B cell (primary cell): Measurements from ENCODE around the gene DCN. TPM values are rescaled to one million over a fixed set of nuclear protein-coding genes. Genes with fewer than 3 reads are reported as not detected.

Experiments
- ATAC-seq: fragments of 200-7000 bp; cut with Tn5 transposase; one replicate; pipeline ENCODE4 v1.10.0; 2021; ENCODE audit warnings: low read depth, mild to moderate bottlenecking, moderate number of reproducible peaks, moderate library complexity
- CTCF ChIA-PET: fragments of 350-600 bp; sonication (Branson Sonifier 250); formaldehyde crosslinking; loops from one replicate; lab custom pipeline; 2021; ENCODE audit warnings: antibody characterized with exemption, inconsistent platforms; lab: Charles Lee
- POLR2A ChIA-PET: fragments of 350-600 bp; sonication (Branson Sonifier 250); formaldehyde crosslinking; loops from one replicate; lab custom pipeline; 2021; ENCODE audit warnings: antibody characterized with exemption; lab: Charles Lee
- DNase-seq: peaks from one replicate; pipeline ENCODE4 v3.0.0; 2013
- H2AFZ ChIP-seq: 2 replicates; pipeline ENCODE4 v1.6.1; 2012; ENCODE audit warnings: mild to moderate bottlenecking, low read depth, low read length; ENCODE audit not compliant: insufficient read depth, poor library complexity, severe bottlenecking
- H3K27ac ChIP-seq, 2 donors: 1 replicate in 1 of 2; 2 replicates in 1 of 2; pipeline ENCODE4 v1.5.1; 2012 to 2013; ENCODE audit warnings: low read length in 2 of 2, mild to moderate bottlenecking in 2 of 2, moderate library complexity in 1 of 2
- H3K27me3 ChIP-seq, 4 experiments: fragments of 200-600 bp in 1 of 4; sonication (generic) in 1 of 4; replicated peaks in 1 of 4; 1 replicate in 2 of 4; 2 replicates in 2 of 4; pipeline versions ENCODE4 v1.6.1 to v1.7.0; 2013 to 2016; ENCODE audit warnings: low read length in 3 of 4, mild to moderate bottlenecking in 2 of 4, mixed read lengths in 1 of 4, moderate library complexity in 1 of 4; ENCODE audit not compliant: insufficient read depth in 4 of 4, control insufficient read depth in 3 of 4; ENCODE audit errors: control extremely low read depth in 1 of 4
- H3K36me3 ChIP-seq, 2 experiments: replicated peaks in 1 of 2; 1 replicate in 1 of 2; 2 replicates in 1 of 2; pipeline versions ENCODE4 v1.6.1 to v1.7.1; 2013; ENCODE audit warnings: low read length in 1 of 2; ENCODE audit not compliant: insufficient read depth in 2 of 2, control insufficient read depth in 1 of 2; ENCODE audit errors: control extremely low read depth in 1 of 2, extremely low read depth in 1 of 2
- H3K4me1 ChIP-seq, 2 donors: fragments of 200-600 bp in 1 of 2; sonication (generic) in 1 of 2; 1 replicate in 1 of 2; 2 replicates in 1 of 2; pipeline versions ENCODE4 v1.5.1 to v1.6.1; 2013 to 2017; ENCODE audit warnings: low read length in 2 of 2; ENCODE audit not compliant: control insufficient read depth in 2 of 2, insufficient read depth in 2 of 2
- H3K4me2 ChIP-seq: replicated peaks from 2 replicates; pipeline ENCODE3; 2012; ENCODE audit warnings: mild to moderate bottlenecking, low read depth, low read length; ENCODE audit not compliant: poor library complexity, severe bottlenecking
- H3K4me3 ChIP-seq, 5 experiments: fragments of 200-600 bp in 1 of 5; sonication (generic) in 1 of 5; 1 replicate in 3 of 5; 2 replicates in 2 of 5; pipeline versions ENCODE4 v1.5.1 to v1.7.0; 2011 to 2016; ENCODE audit warnings: low read length in 4 of 5, mild to moderate bottlenecking in 4 of 5, low read depth in 2 of 5, control low read depth in 1 of 5, moderate library complexity in 1 of 5; ENCODE audit not compliant: insufficient read depth in 1 of 5; ENCODE audit errors: control extremely low read depth in 1 of 5, extremely low read depth in 1 of 5
- H3K79me2 ChIP-seq: fragments of 200-600 bp; sonication (generic); one replicate; pipeline ENCODE4 v1.6.0; 2016; ENCODE audit warnings: low read length; ENCODE audit not compliant: control insufficient read depth, insufficient read depth
- H3K9ac ChIP-seq: fragments of 200-600 bp; sonication (generic); 2 replicates; pipeline ENCODE4 v1.6.1; 2017; ENCODE audit warnings: mild to moderate bottlenecking, low read length, moderate library complexity
- H3K9me3 ChIP-seq, 3 donors: one replicate each; pipeline versions ENCODE4 v1.6.1 to v1.7.1; 2013; ENCODE audit warnings: low read length in 2 of 3; ENCODE audit not compliant: control insufficient read depth in 2 of 3, insufficient read depth in 1 of 3; ENCODE audit errors: control extremely low read depth in 1 of 3
- H4K20me1 ChIP-seq: 2 replicates; pipeline ENCODE4 v1.6.0; 2012; ENCODE audit warnings: mild to moderate bottlenecking, low read length; ENCODE audit not compliant: insufficient read depth, control insufficient read depth, poor library complexity, severe bottlenecking
- H3K27ac Mint-ChIP-seq: one replicate; pipeline ENCODE4 v1.8.0; 2021; ENCODE audit warnings: mixed read lengths
- H3K27me3 Mint-ChIP-seq: one replicate; pipeline ENCODE4 v1.8.0; 2021; ENCODE audit warnings: mixed read lengths
- H3K4me1 Mint-ChIP-seq: one replicate; pipeline ENCODE4 v1.8.0; 2021; ENCODE audit warnings: mixed read lengths
- H3K4me3 Mint-ChIP-seq: one replicate; pipeline ENCODE4 v1.8.0; 2021; ENCODE audit warnings: mixed read lengths
- H3K9me3 Mint-ChIP-seq: one replicate; pipeline ENCODE4 v1.8.0; 2022; ENCODE audit warnings: mixed read lengths; ENCODE audit not compliant: insufficient read depth
- CTCF ChIP-seq: fragments of 200-600 bp; IDR thresholded peaks from one replicate; pipeline ENCODE4 v1.8.0; 2022; ENCODE audit warnings: antibody characterized with exemption, mild to moderate bottlenecking
- EZH2 ChIP-seq: IDR thresholded peaks from 2 replicates; pipeline ENCODE4 v1.6.1; 2012; ENCODE audit warnings: borderline replicate concordance, low read depth, mild to moderate bottlenecking, moderate library complexity, low read length; ENCODE audit not compliant: insufficient read depth, poor library complexity, severe bottlenecking
- WGBS: methylation state at CpG from one replicate; pipeline ENCODE4 v1.1.5; 2013; ENCODE audit warnings: missing lambda C conversion rate; ENCODE audit not compliant: insufficient coverage; 5-methylcytosine and 5-hydroxymethylcytosine counted together
- intact Hi-C: fragments of 100-400 bp; cut with micrococcal nuclease; formaldehyde crosslinking; loops from one replicate; pipeline ENCODE4 v1.10.0; 2022
- polyA plus RNA-seq: library from polyadenylated mRNA; depleted of rRNA; stranded (reverse); fragments of >200 nt; gene quantifications from 2 replicates; pipeline ENCODE4 v1.2.3, GENCODE V29; 2012
- total RNA-seq, 2 donors: library from RNA; stranded (reverse); fragments of 120-200 nt in 1 of 2; gene quantifications; 1 replicate in 1 of 2; 2 replicates in 1 of 2; pipeline versions ENCODE4 v1.2.3 to v1.2.4, GENCODE V29; 2013 to 2022

The DCN gene
- total and polyA plus RNA-seq, 2 donors (not counting 1 experiment from before 2014, with no cell fraction given) = not detected

GRCh38 chr12:91191513-91192111 lies 9.0 kb upstream of the DCN start:
- intact Hi-C loops = no loop called here
- no peak overlapping the region for H3K27ac ChIP-seq
- 80% methylated on average over 1 of the region's 2 CpGs for WGBS

GRCh38 chr12:91189516-91189915 lies 6.9 kb upstream of the DCN start:
- H3K27me3 Mint-ChIP-seq = no peaks in the 10 kb centered on the region
- H2AFZ ChIP-seq = no peak overlapping the region
- no peak for ATAC-seq
- DNase-seq = no peak
- H3K9ac ChIP-seq = no peak overlapping the region
- ChIA-PET CTCF (no interaction called here), POLR2A (no interaction called here)
- no peak overlapping the region for H3K4me3 ChIP-seq
- no peaks in the 10 kb centered on the region for H4K20me1 ChIP-seq
- WGBS = 87% methylated on average over 3 of the region's 3 CpGs
- intact Hi-C loops = no loop called here
- no peaks in the 10 kb centered on the region for H3K4me1 Mint-ChIP-seq
- H3K9me3 ChIP-seq = no peaks in the 10 kb centered on the region
- H3K27ac ChIP-seq = no peak overlapping the region
- H3K36me3 ChIP-seq = no peaks in the 10 kb centered on the region
- H3K27me3 ChIP-seq = no peaks in the 10 kb centered on the region
- H3K79me2 ChIP-seq = no peaks in the 10 kb centered on the region
- no peak overlapping the region for H3K27ac Mint-ChIP-seq
- H3K4me3 Mint-ChIP-seq = no peak overlapping the region
- no peaks in the 10 kb centered on the region for H3K4me1 ChIP-seq
- H3K9me3 Mint-ChIP-seq = peaks cover 2% of the 10 kb centered on the region
- TF ChIP-seq EZH2 (no peak), CTCF (no peak)
- H3K4me2 ChIP-seq = no peak overlapping the region

More at GRCh38 chr12:91191513-91192111, 9.0 kb upstream of the DCN start:
- H3K4me1 ChIP-seq = no peaks in the 10 kb centered on the region
- Mint-ChIP-seq H3K4me3 (no peak overlapping the region), H3K27me3 (no peaks in the 10 kb centered on the region), H3K9me3 (peaks cover 6% of the 10 kb centered on the region), H3K27ac (no peak overlapping the region), H3K4me1 (no peaks in the 10 kb centered on the region)
- ATAC-seq (no peak), DNase-seq (no peak)
- H3K36me3 ChIP-seq = no peaks in the 10 kb centered on the region
- no peaks in the 10 kb centered on the region for H3K27me3 ChIP-seq
- H2AFZ ChIP-seq = no peak overlapping the region
- no peaks in the 10 kb centered on the region for H3K79me2 ChIP-seq
- H3K9me3 ChIP-seq = no peaks in the 10 kb centered on the region
- ChIA-PET CTCF (no interaction called here), POLR2A (no interaction called here)
- H3K4me2 ChIP-seq = no peak overlapping the region
- no peaks in the 10 kb centered on the region for H4K20me1 ChIP-seq
- TF ChIP-seq EZH2 = no peak
- TF ChIP-seq CTCF = no peak
- no peak overlapping the region for H3K4me3 ChIP-seq
- H3K9ac ChIP-seq = no peak overlapping the region
